Endodermal cell (in vitro differentiated cells): ENCODE data around the gene SLC19A2. TPM values are rescaled to one million over a fixed set of nuclear protein-coding genes. Genes with fewer than 3 reads are reported as not detected.
A peak's percentile ranks its signal among the peaks of the same experiment; 100 is the strongest.

Experiments
- DNase-seq: peaks from one replicate; pipeline ENCODE4 v3.0.0-alpha.2; 2017
- H3K27ac ChIP-seq: 2 replicates; pipeline ENCODE4 v1.5.1; 2013; ENCODE audit warnings: mild to moderate bottlenecking, low read depth, low read length, moderate library complexity
- H3K27me3 ChIP-seq: 2 replicates; pipeline ENCODE4 v1.6.1; 2013; ENCODE audit warnings: mild to moderate bottlenecking, low read length, moderate library complexity; ENCODE audit not compliant: insufficient read depth, control insufficient read depth, poor library complexity, severe bottlenecking
- H3K36me3 ChIP-seq: 2 replicates; pipeline ENCODE4 v1.7.0; 2013; ENCODE audit warnings: mild to moderate bottlenecking, low read length, moderate library complexity; ENCODE audit not compliant: control insufficient read depth, insufficient read depth
- H3K4me1 ChIP-seq: one replicate; pipeline ENCODE4 v1.7.0; 2013; ENCODE audit warnings: low read length; ENCODE audit not compliant: control insufficient read depth, insufficient read depth
- H3K4me3 ChIP-seq: 2 replicates; pipeline ENCODE4 v1.5.1; 2013; ENCODE audit warnings: mild to moderate bottlenecking, low read length, moderate library complexity
- H3K9ac ChIP-seq: 2 replicates; pipeline ENCODE4 v1.6.1; 2013; ENCODE audit warnings: mild to moderate bottlenecking, low read length, moderate library complexity; ENCODE audit not compliant: poor library complexity, severe bottlenecking; ENCODE audit errors: extremely low read depth
- H3K9me3 ChIP-seq: 2 replicates; pipeline ENCODE4 v1.6.1; 2013; ENCODE audit warnings: mild to moderate bottlenecking, low read length, moderate library complexity; ENCODE audit not compliant: control insufficient read depth
- H3K27ac Mint-ChIP-seq: 2 replicates; pipeline ENCODE4 v1.8.0; 2020; ENCODE audit warnings: mixed read lengths
- H3K27me3 Mint-ChIP-seq: 2 replicates; pipeline ENCODE4 v1.8.0; 2021; ENCODE audit warnings: mild to moderate bottlenecking, mixed read lengths; ENCODE audit not compliant: insufficient read depth
- H3K36me3 Mint-ChIP-seq: 2 replicates; pipeline ENCODE4 v1.8.0; 2020; ENCODE audit warnings: low read depth, mixed read lengths
- H3K4me1 Mint-ChIP-seq: 2 replicates; pipeline ENCODE4 v1.8.0; 2020; ENCODE audit warnings: mixed read lengths
- H3K4me3 Mint-ChIP-seq: 2 replicates; pipeline ENCODE4 v1.8.0; 2020; ENCODE audit warnings: mild to moderate bottlenecking, moderate library complexity, mixed read lengths
- H3K9me3 Mint-ChIP-seq: 2 replicates; pipeline ENCODE4 v1.8.0; 2020; ENCODE audit warnings: mild to moderate bottlenecking, mixed read lengths
- CTCF ChIP-seq: fragments of 200-600 bp; sonication (generic); conservative IDR thresholded peaks from 2 replicates; pipeline ENCODE4 v1.5.0; 2021; ENCODE audit warnings: antibody characterized with exemption, mild to moderate bottlenecking
- WGBS, 2 experiments: methylation state at CpG; one replicate each; pipeline versions ENCODE4 v1.1.5 to v1.1.7; 2013; ENCODE audit warnings: missing lambda C conversion rate in 2 of 2, mixed read lengths in 1 of 2; ENCODE audit not compliant: insufficient coverage in 1 of 2, insufficient read length in 1 of 2; 5-methylcytosine and 5-hydroxymethylcytosine counted together
- total RNA-seq, 2 donors: library from RNA; stranded (reverse); fragmentation: NEBNext Ultra II Directional in 1 of 2; extraction: Animal tissue kit (Norgen Biotek cat#: 25700) in 1 of 2; gene quantifications; 2 replicates in 1 of 2; 3 replicates in 1 of 2; pipeline ENCODE4 v1.2.1, GENCODE V29; 2021

Gene SLC19A2
- total RNA-seq, 2 donors from 2014 or later = 11.5 to 12.9 TPM

GRCh38 chr1:169478094-169478672 is 7.6 kb downstream of the SLC19A2 start:
- H3K27ac ChIP-seq = no peak overlapping the region
- no peaks in the 10 kb centered on the region for H3K9me3 Mint-ChIP-seq
- peaks cover 6% of the 10 kb centered on the region for H3K36me3 ChIP-seq
- DNase-seq = no peak
- no peak overlapping the region for H3K4me3 ChIP-seq
- no peak overlapping the region for H3K4me3 Mint-ChIP-seq
- no peaks in the 10 kb centered on the region for H3K27me3 Mint-ChIP-seq
- H3K4me1 ChIP-seq = peaks cover 11% of the 10 kb centered on the region
- no peak overlapping the region for H3K27ac Mint-ChIP-seq
- H3K36me3 Mint-ChIP-seq = peaks cover 7% of the 10 kb centered on the region
- TF ChIP-seq CTCF = no peak
- no peak overlapping the region for H3K9ac ChIP-seq
- 97 to 100% methylated on average over 3 to 5 of the region's 5 CpGs for WGBS, 2 experiments
- peaks cover 45% of the 10 kb centered on the region for H3K4me1 Mint-ChIP-seq
- no peaks in the 10 kb centered on the region for H3K27me3 ChIP-seq
- no peaks in the 10 kb centered on the region for H3K9me3 ChIP-seq

- no peaks in the 10 kb centered on the region for H3K27me3 ChIP-seq
- H3K9me3 ChIP-seq = no peaks in the 10 kb centered on the region
- no peak for TF ChIP-seq CTCF
- no peak overlapping the region for H3K4me3 Mint-ChIP-seq
- H3K27ac ChIP-seq = no peak overlapping the region
- H3K36me3 ChIP-seq = peaks cover 6% of the 10 kb centered on the region
- peaks cover 30% of the 10 kb centered on the region for H3K4me1 Mint-ChIP-seq
- H3K27ac Mint-ChIP-seq = peak overlapping the region; percentile 37
- no peak overlapping the region for H3K9ac ChIP-seq
- no peak overlapping the region for H3K4me3 ChIP-seq
- H3K27me3 Mint-ChIP-seq = no peaks in the 10 kb centered on the region
- peaks cover 7% of the 10 kb centered on the region for H3K36me3 Mint-ChIP-seq
- 67 to 88% methylated on average over 1 to 3 of the region's 3 CpGs for WGBS, 2 experiments
- DNase-seq = no peak
- no peaks in the 10 kb centered on the region for H3K9me3 Mint-ChIP-seq
- H3K4me1 ChIP-seq = peaks cover 11% of the 10 kb centered on the region
Observed at GRCh38 chr1:169475806-169476387, 9.8 kb downstream of the SLC19A2 start.

GRCh38 chr1:169474302-169474995 is 11.3 kb downstream of the SLC19A2 start:
- Histone ChIP-seq H3K27ac (no peak overlapping the region), H3K4me3 (no peak overlapping the region), H3K9me3 (no peaks in the 10 kb centered on the region), H3K9ac (no peak overlapping the region), H3K4me1 (peaks cover 6% of the 10 kb centered on the region), H3K36me3 (peaks cover 6% of the 10 kb centered on the region), H3K27me3 (no peaks in the 10 kb centered on the region)
- Mint-ChIP-seq H3K4me3 (no peak overlapping the region), H3K36me3 (peaks cover 7% of the 10 kb centered on the region), H3K9me3 (no peaks in the 10 kb centered on the region), H3K4me1 (peaks cover 16% of the 10 kb centered on the region), H3K27me3 (no peaks in the 10 kb centered on the region), H3K27ac (no peak overlapping the region)
- TF ChIP-seq CTCF = no peak
- WGBS, 2 experiments = 100% methylated on average over 1 of the region's 1 CpG; no CpG with 5 or more reads in 1 of the 2 experiments
- DNase-seq = no peak
